ENCODE measurements around the gene ATXN3. TPM values are rescaled to one million over a fixed set of nuclear protein-coding genes. Genes with fewer than 3 reads are reported as not detected.
A peak's percentile ranks its signal among the peaks of the same experiment; 100 is the strongest.

Gene ATXN3
- total and polyA plus RNA-seq, 9 donors = 12.3 to 20.6 (median 14.8) TPM

- no peaks in the 10 kb centered on the region for H3K9me3 ChIP-seq (replicated peaks; ENCODE audit: control insufficient read depth, low read depth, low read length)
- 0% methylated on average over 57 of the region's 57 CpGs for WGBS (ENCODE audit: insufficient coverage)
- peak; percentile 98 for DNase-seq
- H3K36me3 ChIP-seq (ENCODE audit: control insufficient read depth, insufficient read depth, low read length) = peaks cover 3% of the 10 kb centered on the region
- peak within 1 kb of the TSS; percentile 100 for H3K27ac ChIP-seq (ENCODE audit: low read length)
- peaks cover 11% of the 10 kb centered on the region for H3K4me1 ChIP-seq (ENCODE audit: control insufficient read depth, insufficient read depth, low read length)
- H3K27me3 ChIP-seq (ENCODE audit: control insufficient read depth, insufficient read depth, low read length) = no peaks in the 10 kb centered on the region
- peak within 1 kb of the TSS; percentile 96 for H3K4me3 ChIP-seq (ENCODE audit: low read length)
Measured at GRCh38 chr14:92039719-92040430, 66.5 kb downstream of the ATXN3 start, which contains the start of gene TRIP11. TRIP11 (minus strand) TSS chr14:92040059; CDS start chr14:92039685, 374 bp downstream.

- H3K4me1 ChIP-seq (ENCODE audit: control insufficient read depth, insufficient read depth, low read length) = peaks cover 11% of the 10 kb centered on the region
- 0% methylated on average over 12 of the region's 22 CpGs for WGBS (ENCODE audit: insufficient coverage)
- H3K4me3 ChIP-seq (ENCODE audit: low read length) = peak overlapping the region; percentile 96
- H3K36me3 ChIP-seq (ENCODE audit: control insufficient read depth, insufficient read depth, low read length) = peaks cover 3% of the 10 kb centered on the region
- no peaks in the 10 kb centered on the region for H3K27me3 ChIP-seq (ENCODE audit: control insufficient read depth, insufficient read depth, low read length)
- H3K9me3 ChIP-seq (replicated peaks; ENCODE audit: control insufficient read depth, low read depth, low read length) = no peaks in the 10 kb centered on the region
- peak; percentile 89 for DNase-seq
- H3K27ac ChIP-seq (ENCODE audit: low read length) = peak overlapping the region; percentile 100
Measured at GRCh38 chr14:92039063-92039718, 67.2 kb downstream of the ATXN3 start.

- H3K36me3 ChIP-seq (ENCODE audit: control insufficient read depth, insufficient read depth, low read length) = no peaks in the 10 kb centered on the region
- H3K27me3 ChIP-seq (ENCODE audit: control insufficient read depth, insufficient read depth, low read length) = no peaks in the 10 kb centered on the region
- no peak for DNase-seq
- 54% methylated on average over 3 of the region's 3 CpGs for WGBS (ENCODE audit: insufficient coverage)
- H3K9me3 ChIP-seq (replicated peaks; ENCODE audit: control insufficient read depth, low read depth, low read length) = no peaks in the 10 kb centered on the region
- peaks cover 11% of the 10 kb centered on the region for H3K4me1 ChIP-seq (ENCODE audit: control insufficient read depth, insufficient read depth, low read length)
- H3K27ac ChIP-seq (ENCODE audit: low read length) = no peak overlapping the region
- H3K4me3 ChIP-seq (ENCODE audit: low read length) = no peak overlapping the region
Measured at GRCh38 chr14:92037989-92038388, 68.4 kb downstream of the ATXN3 start.

GRCh38 chr14:92035890-92036289 is 70.5 kb downstream of the ATXN3 start:
- Histone ChIP-seq H3K27me3 (ENCODE audit: control insufficient read depth, insufficient read depth, low read length) (no peaks in the 10 kb centered on the region), H3K9me3 (replicated peaks; ENCODE audit: control insufficient read depth, low read depth, low read length) (no peaks in the 10 kb centered on the region), H3K36me3 (ENCODE audit: control insufficient read depth, insufficient read depth, low read length) (peaks cover 12% of the 10 kb centered on the region), H3K27ac (ENCODE audit: low read length) (no peak overlapping the region), H3K4me3 (ENCODE audit: low read length) (no peak overlapping the region), H3K4me1 (ENCODE audit: control insufficient read depth, insufficient read depth, low read length) (peaks cover 7% of the 10 kb centered on the region)
- no peak for DNase-seq
- WGBS (ENCODE audit: insufficient coverage) = no CpG with 5 or more reads among the region's 1 CpG

- 100% methylated on average over 3 of the region's 11 CpGs for WGBS (ENCODE audit: insufficient coverage)
- Histone ChIP-seq H3K27me3 (ENCODE audit: control insufficient read depth, insufficient read depth, low read length) (no peaks in the 10 kb centered on the region), H3K36me3 (ENCODE audit: control insufficient read depth, insufficient read depth, low read length) (peaks cover 12% of the 10 kb centered on the region), H3K9me3 (replicated peaks; ENCODE audit: control insufficient read depth, low read depth, low read length) (no peaks in the 10 kb centered on the region), H3K27ac (ENCODE audit: low read length) (no peak overlapping the region), H3K4me1 (ENCODE audit: control insufficient read depth, insufficient read depth, low read length) (peaks cover 5% of the 10 kb centered on the region), H3K4me3 (ENCODE audit: low read length) (no peak overlapping the region)
- no peak for DNase-seq
Measured at GRCh38 chr14:92033906-92034687, 72.3 kb downstream of the ATXN3 start.

- no peaks in the 10 kb centered on the region for H3K9me3 ChIP-seq (replicated peaks; ENCODE audit: control insufficient read depth, low read depth, low read length)
- H3K36me3 ChIP-seq (ENCODE audit: control insufficient read depth, insufficient read depth, low read length) = peaks cover 14% of the 10 kb centered on the region
- WGBS (ENCODE audit: insufficient coverage) = 92% methylated on average over 1 of the region's 1 CpG
- H3K27ac ChIP-seq (ENCODE audit: low read length) = no peak overlapping the region
- H3K4me3 ChIP-seq (ENCODE audit: low read length) = no peak overlapping the region
- peaks cover 5% of the 10 kb centered on the region for H3K4me1 ChIP-seq (ENCODE audit: control insufficient read depth, insufficient read depth, low read length)
- DNase-seq = no peak
- H3K27me3 ChIP-seq (ENCODE audit: control insufficient read depth, insufficient read depth, low read length) = no peaks in the 10 kb centered on the region
Measured at GRCh38 chr14:92033433-92033832, 72.9 kb downstream of the ATXN3 start.

- Histone ChIP-seq H3K9me3 (replicated peaks; ENCODE audit: control insufficient read depth, low read depth, low read length) (no peaks in the 10 kb centered on the region), H3K27ac (ENCODE audit: low read length) (no peak overlapping the region), H3K36me3 (ENCODE audit: control insufficient read depth, insufficient read depth, low read length) (peaks cover 14% of the 10 kb centered on the region), H3K4me3 (ENCODE audit: low read length) (no peak overlapping the region), H3K4me1 (ENCODE audit: control insufficient read depth, insufficient read depth, low read length) (no peaks in the 10 kb centered on the region), H3K27me3 (ENCODE audit: control insufficient read depth, insufficient read depth, low read length) (no peaks in the 10 kb centered on the region)
- 91% methylated on average over 8 of the region's 21 CpGs for WGBS (ENCODE audit: insufficient coverage)
- DNase-seq = no peak
Measured at GRCh38 chr14:92026548-92027190, 79.7 kb downstream of the ATXN3 start.

- H3K9me3 ChIP-seq (replicated peaks; ENCODE audit: control insufficient read depth, low read depth, low read length) = no peaks in the 10 kb centered on the region
- no CpG with 5 or more reads among the region's 1 CpG for WGBS (ENCODE audit: insufficient coverage)
- no peak overlapping the region for H3K4me3 ChIP-seq (ENCODE audit: low read length)
- no peak overlapping the region for H3K27ac ChIP-seq (ENCODE audit: low read length)
- H3K36me3 ChIP-seq (ENCODE audit: control insufficient read depth, insufficient read depth, low read length) = peaks cover 14% of the 10 kb centered on the region
- H3K27me3 ChIP-seq (ENCODE audit: control insufficient read depth, insufficient read depth, low read length) = no peaks in the 10 kb centered on the region
- H3K4me1 ChIP-seq (ENCODE audit: control insufficient read depth, insufficient read depth, low read length) = no peaks in the 10 kb centered on the region
- no peak for DNase-seq
Measured at GRCh38 chr14:92022036-92022435, 84.3 kb downstream of the ATXN3 start.

- Histone ChIP-seq H3K4me3 (ENCODE audit: low read length) (no peak overlapping the region), H3K9me3 (replicated peaks; ENCODE audit: control insufficient read depth, low read depth, low read length) (no peaks in the 10 kb centered on the region), H3K36me3 (ENCODE audit: control insufficient read depth, insufficient read depth, low read length) (peaks cover 14% of the 10 kb centered on the region), H3K4me1 (ENCODE audit: control insufficient read depth, insufficient read depth, low read length) (no peaks in the 10 kb centered on the region), H3K27ac (ENCODE audit: low read length) (no peak overlapping the region), H3K27me3 (ENCODE audit: control insufficient read depth, insufficient read depth, low read length) (no peaks in the 10 kb centered on the region)
- no peak for DNase-seq
- no CpG with 5 or more reads among the region's 3 CpGs for whole genome bisulfite sequencing (ENCODE audit: insufficient coverage)
Measured at GRCh38 chr14:92021523-92021922, 84.9 kb downstream of the ATXN3 start.

- DNase-seq = no peak
- H3K36me3 ChIP-seq (ENCODE audit: control insufficient read depth, insufficient read depth, low read length) = peaks cover 29% of the 10 kb centered on the region
- H3K27ac ChIP-seq (ENCODE audit: low read length) = no peak overlapping the region
- H3K27me3 ChIP-seq (ENCODE audit: control insufficient read depth, insufficient read depth, low read length) = no peaks in the 10 kb centered on the region
- H3K9me3 ChIP-seq (replicated peaks; ENCODE audit: control insufficient read depth, low read depth, low read length) = no peaks in the 10 kb centered on the region
- H3K4me1 ChIP-seq (ENCODE audit: control insufficient read depth, insufficient read depth, low read length) = no peaks in the 10 kb centered on the region
- H3K4me3 ChIP-seq (ENCODE audit: low read length) = no peak overlapping the region
Measured at GRCh38 chr14:92014040-92014439, 92.3 kb downstream of the ATXN3 start.
